ENCODE measurements around the gene SGF29.

The SGF29 gene

GRCh38 chr16:28546626-28547025, 7.1 kb upstream of the SGF29 start:
- no CpG with 5 or more reads among the region's 7 CpGs for WGBS (ENCODE audit: extremely low coverage, insufficient coverage, low lambda C conversion rate)
- H3K23ac ChIP-seq (ENCODE audit: low read length) = no peak overlapping the region
- no peak overlapping the region for H3K4me3 ChIP-seq (ENCODE audit: low read length)

GRCh38 chr16:28548306-28548802, 5.4 kb upstream of the SGF29 start:
- H3K4ac ChIP-seq (ENCODE audit: low read depth, low read length) = no peak overlapping the region
- H2AK5ac ChIP-seq (ENCODE audit: low read length) = no peak overlapping the region
- no peak overlapping the region for H3K9ac ChIP-seq (ENCODE audit: low read length)
- no peak overlapping the region for H3K23ac ChIP-seq (ENCODE audit: low read length)
- no peak overlapping the region for H2BK5ac ChIP-seq (ENCODE audit: low read length)
- no peak overlapping the region for H2BK120ac ChIP-seq (ENCODE audit: low read depth, low read length)
- H3K79me1 ChIP-seq (ENCODE audit: low read length) = no peaks in the 10 kb centered on the region
- H3K56ac ChIP-seq (ENCODE audit: low read length) = no peak overlapping the region
- no peak overlapping the region for H3K4me2 ChIP-seq (ENCODE audit: low read length)
- DNase-seq = no peak
- H4K8ac ChIP-seq (ENCODE audit: low read depth, low read length) = no peak overlapping the region
- no peak overlapping the region for H3K27ac ChIP-seq (ENCODE audit: low read depth, low read length)
- no peak overlapping the region for H4K5ac ChIP-seq (ENCODE audit: low read length)
- no CpG with 5 or more reads among the region's 14 CpGs for WGBS (ENCODE audit: extremely low coverage, insufficient coverage, low lambda C conversion rate)
- H3K4me1 ChIP-seq (ENCODE audit: control insufficient read depth, low read depth, low read length) = no peaks in the 10 kb centered on the region
- no peak overlapping the region for H2BK15ac ChIP-seq (replicated peaks; ENCODE audit: low read depth)
- H3K18ac ChIP-seq (ENCODE audit: low read length) = no peak overlapping the region
- no peaks in the 10 kb centered on the region for H3K79me2 ChIP-seq (ENCODE audit: control insufficient read depth, insufficient read depth, low read length)
- no peak overlapping the region for H3K4me3 ChIP-seq (ENCODE audit: low read length)
- H3K36me3 ChIP-seq (ENCODE audit: control insufficient read depth, insufficient read depth, low read length) = no peaks in the 10 kb centered on the region
- no peaks in the 10 kb centered on the region for H3K27me3 ChIP-seq (ENCODE audit: insufficient read depth, low read length, poor library complexity)

More at GRCh38 chr16:28546626-28547025, 7.1 kb upstream of the SGF29 start:
- Histone ChIP-seq H2BK15ac (replicated peaks; ENCODE audit: low read depth) (no peak overlapping the region), H3K79me2 (ENCODE audit: control insufficient read depth, insufficient read depth, low read length) (no peaks in the 10 kb centered on the region), H3K79me1 (ENCODE audit: low read length) (no peaks in the 10 kb centered on the region), H3K18ac (ENCODE audit: low read length) (no peak overlapping the region), H3K4me1 (ENCODE audit: control insufficient read depth, low read depth, low read length) (no peaks in the 10 kb centered on the region), H3K27me3 (ENCODE audit: insufficient read depth, low read length, poor library complexity) (no peaks in the 10 kb centered on the region), H4K8ac (ENCODE audit: low read depth, low read length) (no peak overlapping the region), H3K9ac (ENCODE audit: low read length) (no peak overlapping the region), H3K4me2 (ENCODE audit: low read length) (no peak overlapping the region), H3K4ac (ENCODE audit: low read depth, low read length) (no peak overlapping the region), H2BK5ac (ENCODE audit: low read length) (no peak overlapping the region), H3K36me3 (ENCODE audit: control insufficient read depth, insufficient read depth, low read length) (no peaks in the 10 kb centered on the region), H4K5ac (ENCODE audit: low read length) (no peak overlapping the region), H3K27ac (ENCODE audit: low read depth, low read length) (no peak overlapping the region), H2BK120ac (ENCODE audit: low read depth, low read length) (no peak overlapping the region), H3K56ac (ENCODE audit: low read length) (no peak overlapping the region), H2AK5ac (ENCODE audit: low read length) (no peak overlapping the region)
- no peak for DNase-seq

GRCh38 chr16:28549301-28549899, 4.3 kb upstream of the SGF29 start:
- no peaks in the 10 kb centered on the region for H3K79me1 ChIP-seq (ENCODE audit: low read length)
- no peaks in the 10 kb centered on the region for H3K79me2 ChIP-seq (ENCODE audit: control insufficient read depth, insufficient read depth, low read length)
- whole genome bisulfite sequencing (ENCODE audit: extremely low coverage, insufficient coverage, low lambda C conversion rate) = no CpG with 5 or more reads among the region's 11 CpGs
- no peaks in the 10 kb centered on the region for H3K4me1 ChIP-seq (ENCODE audit: control insufficient read depth, low read depth, low read length)
- no peak overlapping the region for H4K5ac ChIP-seq (ENCODE audit: low read length)
- no peak overlapping the region for H3K4ac ChIP-seq (ENCODE audit: low read depth, low read length)
- no peak overlapping the region for H2AK5ac ChIP-seq (ENCODE audit: low read length)
- no peak overlapping the region for H3K27ac ChIP-seq (ENCODE audit: low read depth, low read length)
- no peak overlapping the region for H3K23ac ChIP-seq (ENCODE audit: low read length)
- no peaks in the 10 kb centered on the region for H3K36me3 ChIP-seq (ENCODE audit: control insufficient read depth, insufficient read depth, low read length)
- no peak overlapping the region for H3K9ac ChIP-seq (ENCODE audit: low read length)
- no peak overlapping the region for H3K18ac ChIP-seq (ENCODE audit: low read length)
- no peak overlapping the region for H2BK15ac ChIP-seq (replicated peaks; ENCODE audit: low read depth)
- H4K8ac ChIP-seq (ENCODE audit: low read depth, low read length) = no peak overlapping the region
- H3K27me3 ChIP-seq (ENCODE audit: insufficient read depth, low read length, poor library complexity) = no peaks in the 10 kb centered on the region
- no peak overlapping the region for H2BK120ac ChIP-seq (ENCODE audit: low read depth, low read length)
- no peak overlapping the region for H3K56ac ChIP-seq (ENCODE audit: low read length)
- no peak for DNase-seq
- no peak overlapping the region for H3K4me2 ChIP-seq (ENCODE audit: low read length)
- no peak overlapping the region for H2BK5ac ChIP-seq (ENCODE audit: low read length)
- H3K4me3 ChIP-seq (ENCODE audit: low read length) = no peak overlapping the region

- Histone ChIP-seq H2BK120ac (ENCODE audit: low read depth, low read length) (no peak overlapping the region), H2BK5ac (ENCODE audit: low read length) (no peak overlapping the region), H3K9ac (ENCODE audit: low read length) (peak overlapping the region; percentile 43), H3K27ac (ENCODE audit: low read depth, low read length) (no peak overlapping the region), H4K8ac (ENCODE audit: low read depth, low read length) (peak overlapping the region; percentile 91), H3K27me3 (ENCODE audit: insufficient read depth, low read length, poor library complexity) (no peaks in the 10 kb centered on the region), H3K4me1 (ENCODE audit: control insufficient read depth, low read depth, low read length) (peaks cover 2% of the 10 kb centered on the region), H3K56ac (ENCODE audit: low read length) (peak overlapping the region; percentile 62), H3K36me3 (ENCODE audit: control insufficient read depth, insufficient read depth, low read length) (no peaks in the 10 kb centered on the region), H3K23ac (ENCODE audit: low read length) (no peak overlapping the region), H3K79me2 (ENCODE audit: control insufficient read depth, insufficient read depth, low read length) (no peaks in the 10 kb centered on the region), H2BK15ac (replicated peaks; ENCODE audit: low read depth) (no peak overlapping the region), H3K18ac (ENCODE audit: low read length) (no peak overlapping the region), H3K79me1 (ENCODE audit: low read length) (no peaks in the 10 kb centered on the region), H2AK5ac (ENCODE audit: low read length) (no peak overlapping the region), H3K4me2 (ENCODE audit: low read length) (peak overlapping the region; percentile 18), H3K4ac (ENCODE audit: low read depth, low read length) (no peak overlapping the region), H4K5ac (ENCODE audit: low read length) (no peak overlapping the region), H3K4me3 (ENCODE audit: low read length) (no peak overlapping the region)
- no peak for DNase-seq
- WGBS (ENCODE audit: extremely low coverage, insufficient coverage, low lambda C conversion rate) = no CpG with 5 or more reads among the region's 15 CpGs
These were observed 1.1 kb downstream of the SGF29 start for GRCh38 chr16:28554634-28555423.

GRCh38 chr16:28555561-28555960, 1.8 kb downstream of the SGF29 start:
- no peak overlapping the region for H3K4me3 ChIP-seq (ENCODE audit: low read length)
- no peak overlapping the region for H3K27ac ChIP-seq (ENCODE audit: low read depth, low read length)
- no peaks in the 10 kb centered on the region for H3K79me2 ChIP-seq (ENCODE audit: control insufficient read depth, insufficient read depth, low read length)
- no peak overlapping the region for H2BK15ac ChIP-seq (replicated peaks; ENCODE audit: low read depth)
- H3K27me3 ChIP-seq (ENCODE audit: insufficient read depth, low read length, poor library complexity) = no peaks in the 10 kb centered on the region
- H3K9ac ChIP-seq (ENCODE audit: low read length) = no peak overlapping the region
- H2AK5ac ChIP-seq (ENCODE audit: low read length) = no peak overlapping the region
- peaks cover 2% of the 10 kb centered on the region for H3K4me1 ChIP-seq (ENCODE audit: control insufficient read depth, low read depth, low read length)
- H3K79me1 ChIP-seq (ENCODE audit: low read length) = no peaks in the 10 kb centered on the region
- H3K4me2 ChIP-seq (ENCODE audit: low read length) = no peak overlapping the region
- no peak overlapping the region for H3K4ac ChIP-seq (ENCODE audit: low read depth, low read length)
- no peak overlapping the region for H4K5ac ChIP-seq (ENCODE audit: low read length)
- H4K8ac ChIP-seq (ENCODE audit: low read depth, low read length) = no peak overlapping the region
- H3K18ac ChIP-seq (ENCODE audit: low read length) = no peak overlapping the region
- no peak overlapping the region for H3K23ac ChIP-seq (ENCODE audit: low read length)
- H2BK120ac ChIP-seq (ENCODE audit: low read depth, low read length) = no peak overlapping the region
- H2BK5ac ChIP-seq (ENCODE audit: low read length) = no peak overlapping the region
- H3K56ac ChIP-seq (ENCODE audit: low read length) = no peak overlapping the region
- no CpG with 5 or more reads among the region's 2 CpGs for WGBS (ENCODE audit: extremely low coverage, insufficient coverage, low lambda C conversion rate)
- DNase-seq = no peak
- H3K36me3 ChIP-seq (ENCODE audit: control insufficient read depth, insufficient read depth, low read length) = no peaks in the 10 kb centered on the region
